ENCODE measurements around the gene SLC50A1. TPM values are rescaled to one million over a fixed set of nuclear protein-coding genes. Genes with fewer than 3 reads are reported as not detected.
"Not testable (repeated sequence)": the region's sequence is repeated elsewhere in the genome, so short reads cannot be mapped to it uniquely, and the experiment has no call there.

The SLC50A1 gene
- total and polyA plus RNA-seq, 9 of the 15 experiments (the other 6 are each of a cell fraction or from before 2014, with no cell fraction given): 46.5 to 132 (median 91.9) TPM

DNA sequence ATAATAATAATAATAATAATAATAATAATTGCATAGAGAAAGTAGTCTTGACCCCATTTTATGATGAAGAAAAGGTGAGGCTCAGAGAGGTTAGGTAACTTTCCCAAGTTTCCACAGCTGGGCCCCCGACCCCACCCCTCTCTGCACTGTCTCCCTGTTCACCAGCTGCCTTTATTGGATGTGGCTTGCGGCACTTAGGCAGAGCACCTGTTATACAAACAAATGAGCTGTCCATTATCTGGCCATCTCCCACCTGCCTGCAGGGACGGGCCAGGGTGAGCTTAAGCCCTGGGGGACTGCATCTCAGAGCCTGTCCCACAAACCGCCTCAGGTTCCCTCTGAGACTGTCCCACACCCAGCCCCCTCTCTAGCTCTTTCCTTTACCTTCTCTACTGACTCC, 18.0 kb upstream of the SLC50A1 start (continued):
- TF ChIP-seq FOXA1 (IDR thresholded peaks at IDR 0.05; ENCODE audit: borderline replicate concordance) (no peak), POLR2B (IDR thresholded peaks at IDR 0.05; ENCODE audit: low read depth, partially characterized antibody) (no peak), ZNF695 (CRISPR knock-in tag; IDR thresholded peaks at IDR 0.05) (no peak), PPARD (CRISPR knock-in tag; IDR thresholded peaks at IDR 0.05) (no peak), RBM17 (IDR thresholded peaks at IDR 0.05; ENCODE audit: borderline replicate concordance, low read depth, low read length) (no peak)
- TF ChIP-seq, protein P1, sequence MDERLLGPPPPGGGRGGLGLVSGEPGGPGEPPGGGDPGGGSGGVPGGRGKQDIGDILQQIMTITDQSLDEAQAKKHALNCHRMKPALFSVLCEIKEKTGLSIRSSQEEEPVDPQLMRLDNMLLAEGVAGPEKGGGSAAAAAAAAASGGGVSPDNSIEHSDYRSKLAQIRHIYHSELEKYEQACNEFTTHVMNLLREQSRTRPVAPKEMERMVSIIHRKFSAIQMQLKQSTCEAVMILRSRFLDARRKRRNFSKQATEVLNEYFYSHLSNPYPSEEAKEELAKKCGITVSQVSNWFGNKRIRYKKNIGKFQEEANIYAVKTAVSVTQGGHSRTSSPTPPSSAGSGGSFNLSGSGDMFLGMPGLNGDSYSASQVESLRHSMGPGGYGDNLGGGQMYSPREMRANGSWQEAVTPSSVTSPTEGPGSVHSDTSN (CRISPR knock-in tag; IDR thresholded peaks at IDR 0.05; ENCODE audit: low read depth): no peak
- TF ChIP-seq, protein P1 (tag; conservative IDR thresholded peaks at IDR 0.05; ENCODE audit: low read depth): no peak

DNA sequence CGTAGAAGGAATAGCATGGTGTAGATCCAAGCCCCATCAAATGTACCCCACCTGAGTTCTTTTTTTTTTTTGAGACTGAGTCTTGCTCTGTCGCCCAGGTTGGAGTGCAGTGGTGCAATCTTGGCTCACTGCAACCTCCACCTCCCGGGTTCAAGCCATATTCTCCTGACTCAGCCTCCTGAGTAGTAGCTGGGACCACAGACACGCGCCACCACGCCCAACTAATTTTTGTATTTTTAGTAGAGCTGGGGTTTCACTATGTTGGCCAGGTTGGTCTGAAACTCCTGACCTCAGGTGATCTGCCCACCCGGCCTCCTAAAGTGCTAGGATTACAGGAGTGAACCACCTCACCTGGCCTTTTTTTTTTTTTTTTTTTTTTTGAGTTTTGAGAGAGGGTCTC, 17.6 kb upstream of the SLC50A1 start:
- H3K9me3 ChIP-seq (replicated peaks; ENCODE audit: control insufficient read depth, insufficient read depth, low read depth, low read length); H3K9ac ChIP-seq (ENCODE audit: insufficient read depth in 1 of 2, low read depth in 2 of 2, low read length in 2 of 2); CTCF ChIA-PET (ENCODE audit: low intra/inter-chr PET ratio); ATAC-seq; H3K4me2 ChIP-seq (ENCODE audit: insufficient read depth, low read length); H3K36me3 ChIP-seq (ENCODE audit: control insufficient read depth, insufficient read depth, low read length); BruUV-seq (replicated peaks); in situ Hi-C loops (cut with MboI); intact Hi-C loops (cut with micrococcal nuclease); H4K20me1 ChIP-seq (replicated peaks; ENCODE audit: control insufficient read depth, insufficient read depth, low read length); FAIRE-seq; DNase-seq (ENCODE audit: extremely low read depth in 1 of 4, low spot score in 3 of 4); H3K27ac ChIP-seq (ENCODE audit: extremely low read depth, low read depth, low read length); H3K27me3 ChIP-seq (ENCODE audit: control insufficient read depth in 2 of 2, insufficient read depth in 2 of 2, low read length in 2 of 2); H3K4me3 ChIP-seq; H2AFZ ChIP-seq (ENCODE audit: low read depth, low read length); H3K9me1 ChIP-seq (ENCODE audit: control insufficient read depth, insufficient read depth, low read length); H3K79me2 ChIP-seq (ENCODE audit: control insufficient read depth, insufficient read depth, low read length): not testable (repeated sequence)
- peaks cover 10 to 19% of the 10 kb centered on the region in 2 experiments; a peak in 4 of 5 replicates for H3K4me1 ChIP-seq (replicated peaks in 1 of 2; ENCODE audit: control insufficient read depth in 2 of 2, insufficient read depth in 2 of 2, low read length in 2 of 2)
- 60% methylated on average over 6 of the region's 7 CpGs for WGBS (ENCODE audit: insufficient coverage, low coverage, missing lambda C conversion rate)
- POLR2A ChIA-PET: interaction anchor here (1.0 kb wide), 1 partner anchor 16 kb away, joined by 3 read pairs; no protein-coding TSS in a partner anchor

Data from K562 (cell line).